Right lobe of liver (tissue), 6 donors: ENCODE results near the gene ZKSCAN2. TPM values are rescaled to one million over a fixed set of nuclear protein-coding genes. Genes with fewer than 3 reads are reported as not detected.

ENCODE experiments used
- ATAC-seq, 4 donors: fragments of 200-7000 bp; cut with Tn5 transposase; one replicate each; pipeline ENCODE4 v1.9.1; 2020; ENCODE audit warnings: mild to moderate bottlenecking in 4 of 4, moderate library complexity in 4 of 4
- DNase-seq, 3 donors: peaks; one replicate each; pipeline ENCODE4 v3.0.0-alpha.2; 2020
- H3K27ac ChIP-seq, 3 donors: fragments of 200-600 bp; one replicate each; pipeline ENCODE4 v1.8.0; 2022
- H3K27me3 ChIP-seq, 2 donors: fragments of 200-600 bp; one replicate each; pipeline ENCODE4 v1.8.0; 2022
- H3K36me3 ChIP-seq, 4 donors: fragments of 200-600 bp; sonication (generic) in 1 of 4; one replicate each; pipeline versions ENCODE4 v1.5.1 to v1.8.0; 2017 to 2022; ENCODE audit warnings: control low read depth in 1 of 4
- H3K4me1 ChIP-seq, 4 donors: fragments of 200-600 bp; sonication (generic) in 1 of 4; one replicate each; pipeline versions ENCODE4 v1.5.1 to v1.8.0; 2017 to 2022; ENCODE audit warnings: control low read depth in 1 of 4
- H3K4me3 ChIP-seq, 3 donors: fragments of 200-600 bp; one replicate each; pipeline ENCODE4 v1.8.0; 2022
- H3K9me3 ChIP-seq, 4 donors: fragments of 200-600 bp; sonication (generic) in 1 of 4; one replicate each; pipeline versions ENCODE4 v1.5.1 to v1.8.0; 2017 to 2022; ENCODE audit warnings: control low read depth in 1 of 4
- POLR2A ChIP-seq: fragments of 450-650 bp; IDR thresholded peaks from one replicate; pipeline ENCODE4 v1.6.1; 2017; ENCODE audit warnings: antibody characterized with exemption, mild to moderate bottlenecking
- WGBS: methylation state at CpG from one replicate; pipeline ENCODE4 v1.1.6; 2018; ENCODE audit warnings: low coverage, low lambda C conversion rate; ENCODE audit not compliant: insufficient coverage; ENCODE audit errors: missing lambda C conversion rate; 5-methylcytosine and 5-hydroxymethylcytosine counted together
- intact Hi-C, 2 donors: fragments of 100-400 bp; cut with DNase I; formaldehyde crosslinking; loops; one replicate each; pipeline versions ENCODE4 v1.11.2 to v1.14.1; 2022
- total RNA-seq, 6 experiments: library from RNA; depleted of rRNA in 2 of 6; stranded (reverse); fragments of >200 nt in 2 of 6; fragmentation: NEBNext Ultra II Directional in 3 of 6; extraction: Animal tissue kit (Norgen Biotek cat#: 25700) in 3 of 6; gene quantifications; one replicate each; pipeline versions ENCODE4 v1.1.0 to v1.2.4, GENCODE V29; 2016 to 2023
- TF ChIP-seq, protein P1 (sequence below), 4 donors: fragments of 200-600 bp in 3 of 4; fragments of 450-650 bp in 1 of 4; IDR thresholded peaks; one replicate each; pipeline versions ENCODE4 v1.5.1 to v1.8.0; 2016 to 2022; ENCODE audit warnings: antibody characterized with exemption in 4 of 4, mild to moderate bottlenecking in 2 of 4
- donor health status: DM: no; HTN: yes; CAD: no.
- donor health status: DM: no; HTN: no; CAD: no.
- donor health status: DM: no; HTN: no; CAD: no.
- donor health status: DM: no; HTN: yes; CAD: no.
- donor health status: DM: no; HTN: yes; CAD: no.

The ZKSCAN2 gene
- total RNA-seq, 6 experiments from 2014 or later: 2.2 to 2.7 (median 2.2) TPM

DNA sequence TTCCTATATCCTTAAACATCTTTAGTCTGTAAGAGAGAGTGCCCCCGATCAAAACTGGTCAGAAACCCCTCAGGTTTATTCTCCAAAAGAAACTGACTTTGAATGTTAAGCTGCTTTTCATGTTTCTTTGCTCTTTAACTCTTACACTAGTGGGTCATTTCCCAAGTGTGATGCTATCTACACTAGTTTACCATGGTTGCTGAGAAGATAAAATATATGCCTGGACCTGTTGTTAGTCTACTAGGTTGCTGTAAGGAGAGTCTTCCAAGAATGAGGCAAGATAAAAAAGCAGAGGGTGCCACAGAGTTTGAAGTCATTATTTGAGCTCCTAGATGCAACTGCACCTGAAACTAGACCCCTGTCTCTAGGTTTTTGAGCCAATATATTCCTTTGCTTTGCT is 12.2 kb upstream of the ZKSCAN2 start:
- no peak overlapping the region for H3K4me3 ChIP-seq
- H3K9me3 ChIP-seq: no peaks in the 10 kb centered on the region
- H3K27me3 ChIP-seq: no peaks in the 10 kb centered on the region
- H3K27ac ChIP-seq: no peak overlapping the region
- no peak for ATAC-seq
- no peaks in the 10 kb centered on the region for H3K36me3 ChIP-seq
- no peaks in the 10 kb centered on the region for H3K4me1 ChIP-seq
- TF ChIP-seq, protein P1, sequence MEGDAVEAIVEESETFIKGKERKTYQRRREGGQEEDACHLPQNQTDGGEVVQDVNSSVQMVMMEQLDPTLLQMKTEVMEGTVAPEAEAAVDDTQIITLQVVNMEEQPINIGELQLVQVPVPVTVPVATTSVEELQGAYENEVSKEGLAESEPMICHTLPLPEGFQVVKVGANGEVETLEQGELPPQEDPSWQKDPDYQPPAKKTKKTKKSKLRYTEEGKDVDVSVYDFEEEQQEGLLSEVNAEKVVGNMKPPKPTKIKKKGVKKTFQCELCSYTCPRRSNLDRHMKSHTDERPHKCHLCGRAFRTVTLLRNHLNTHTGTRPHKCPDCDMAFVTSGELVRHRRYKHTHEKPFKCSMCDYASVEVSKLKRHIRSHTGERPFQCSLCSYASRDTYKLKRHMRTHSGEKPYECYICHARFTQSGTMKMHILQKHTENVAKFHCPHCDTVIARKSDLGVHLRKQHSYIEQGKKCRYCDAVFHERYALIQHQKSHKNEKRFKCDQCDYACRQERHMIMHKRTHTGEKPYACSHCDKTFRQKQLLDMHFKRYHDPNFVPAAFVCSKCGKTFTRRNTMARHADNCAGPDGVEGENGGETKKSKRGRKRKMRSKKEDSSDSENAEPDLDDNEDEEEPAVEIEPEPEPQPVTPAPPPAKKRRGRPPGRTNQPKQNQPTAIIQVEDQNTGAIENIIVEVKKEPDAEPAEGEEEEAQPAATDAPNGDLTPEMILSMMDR (IDR thresholded peaks at IDR 0.05): no peak
- 78% methylated on average over 1 of the region's 1 CpG for WGBS
- DNase-seq: no peak
- intact Hi-C loops: no loop called here

DNA sequence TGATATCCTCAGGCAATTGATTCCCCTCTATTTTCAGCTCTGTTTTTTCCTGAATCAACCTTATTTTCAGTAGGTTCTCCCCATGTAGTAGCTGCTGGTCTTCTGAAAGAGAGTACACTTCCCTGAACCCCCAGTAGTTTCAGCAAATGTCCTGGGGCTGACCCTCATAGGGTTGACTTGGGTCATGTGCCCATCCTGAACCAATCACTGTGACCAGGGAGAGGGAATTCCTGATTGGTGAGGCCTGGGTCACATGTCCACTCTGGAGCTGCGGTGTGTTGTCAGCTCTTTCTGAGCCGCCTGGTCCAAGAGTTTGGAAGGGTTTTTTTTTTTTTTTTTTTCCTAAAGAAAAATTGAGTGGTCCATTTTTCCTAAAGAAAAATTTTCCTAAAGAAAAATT is 8.3 kb upstream of the ZKSCAN2 start:
- DNase-seq (no peak), ATAC-seq (no peak)
- no peaks in the 10 kb centered on the region for H3K4me1 ChIP-seq
- intact Hi-C loops: no loop called here
- H3K9me3 ChIP-seq: no peaks in the 10 kb centered on the region
- H3K4me3 ChIP-seq: no peak overlapping the region
- TF ChIP-seq, protein P1 (IDR thresholded peaks at IDR 0.05): no peak
- TF ChIP-seq POLR2A: no peak
- H3K27ac ChIP-seq: no peak overlapping the region
- 96% methylated on average over 2 of the region's 2 CpGs for WGBS
- H3K36me3 ChIP-seq: no peaks in the 10 kb centered on the region
- no peaks in the 10 kb centered on the region for H3K27me3 ChIP-seq

DNA sequence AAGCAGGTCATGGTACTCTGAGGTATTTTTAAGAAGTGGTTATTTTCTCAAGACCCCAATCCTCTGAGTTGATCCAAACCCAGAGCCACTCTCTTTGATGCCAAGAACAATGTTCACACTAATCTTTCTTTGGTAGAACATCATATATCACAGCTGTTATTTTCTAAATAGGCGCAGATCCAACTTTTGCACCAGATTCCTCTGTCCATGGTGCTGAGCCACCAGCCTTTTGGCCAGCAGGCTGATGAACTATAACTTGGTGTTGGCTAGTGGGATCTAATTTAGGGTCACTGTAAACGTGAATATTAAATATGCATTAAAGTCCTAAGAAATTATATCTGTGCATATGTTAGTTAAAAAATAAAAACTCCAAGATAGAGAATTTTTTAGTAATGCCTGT is 7.0 kb upstream of the ZKSCAN2 start:
- DNase-seq (no peak), ATAC-seq (no peak)
- no peaks in the 10 kb centered on the region for H3K36me3 ChIP-seq
- no peak overlapping the region for H3K27ac ChIP-seq
- TF ChIP-seq, protein P1 (IDR thresholded peaks at IDR 0.05): no peak
- TF ChIP-seq POLR2A: no peak
- intact Hi-C loops: no loop called here
- no peaks in the 10 kb centered on the region for H3K9me3 ChIP-seq
- no peaks in the 10 kb centered on the region for H3K4me1 ChIP-seq
- 78% methylated on average over 2 of the region's 2 CpGs for WGBS
- H3K27me3 ChIP-seq: no peaks in the 10 kb centered on the region
- H3K4me3 ChIP-seq: no peak overlapping the region

DNA sequence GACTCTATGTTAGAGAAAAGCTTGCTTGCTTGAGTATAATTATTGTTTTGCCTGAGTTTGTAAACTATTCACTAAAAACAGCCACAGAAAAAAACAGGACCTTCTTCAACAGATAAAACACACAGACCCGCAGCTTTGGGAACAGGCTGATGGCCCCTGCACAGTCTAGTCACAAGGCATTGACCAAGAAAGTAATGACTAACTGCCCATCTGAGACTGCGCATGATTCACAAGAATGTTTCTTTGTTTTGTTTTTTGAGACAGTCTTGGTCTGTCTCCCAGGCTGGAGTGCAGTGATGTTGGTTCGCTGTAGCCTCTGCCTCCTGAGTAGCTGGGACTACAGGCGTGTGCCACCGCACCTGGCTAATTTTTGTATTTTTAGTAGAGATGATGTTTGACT is 2.8 kb upstream of the ZKSCAN2 start:
- WGBS: 38% methylated on average over 2 of the region's 5 CpGs
- TF ChIP-seq, protein P1 (IDR thresholded peaks at IDR 0.05): no peak
- no peak for TF ChIP-seq POLR2A
- ATAC-seq: no peak

DNA sequence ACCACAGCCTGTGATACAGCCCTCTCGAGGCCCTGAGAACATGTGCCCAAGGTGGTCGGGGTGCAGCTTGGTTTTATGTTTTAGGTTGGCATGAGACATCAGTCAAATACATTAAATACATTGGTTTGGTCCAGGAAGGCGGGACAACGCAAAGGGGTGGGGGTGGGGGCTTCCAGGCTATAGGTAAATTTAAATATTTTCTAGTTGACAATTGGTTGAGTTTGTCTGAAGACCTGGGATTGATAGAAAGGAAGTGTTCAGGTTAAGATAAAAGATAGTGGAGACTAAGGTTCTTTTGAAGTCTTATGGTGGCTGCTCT is 1.2 kb upstream of the ZKSCAN2 start:
- Histone ChIP-seq H3K4me3 (peak overlapping the region; percentile 86 to 98 (median 91)), H3K27me3 (no peaks in the 10 kb centered on the region), H3K4me1 (peaks cover 0 to 23% (median 7%) of the 10 kb centered on the region in 4 donors), H3K9me3 (no peaks in the 10 kb centered on the region), H3K27ac (no peak overlapping the region), H3K36me3 (peaks cover 0 to 5% (median 0%) of the 10 kb centered on the region in 4 donors)
- ATAC-seq (no peak), DNase-seq (no peak)
- 50% methylated on average over 4 of the region's 4 CpGs for WGBS
- no peak for TF ChIP-seq POLR2A
- TF ChIP-seq, protein P1 (IDR thresholded peaks at IDR 0.05): no peak
- intact Hi-C loops: no loop called here

More for the DNA sequence above, 2.8 kb upstream of the ZKSCAN2 start:
- Histone ChIP-seq H3K9me3 (no peaks in the 10 kb centered on the region), H3K4me1 (peaks cover 0 to 23% (median 7%) of the 10 kb centered on the region in 4 donors), H3K27ac (no peak overlapping the region), H3K4me3 (no peak overlapping the region), H3K27me3 (no peaks in the 10 kb centered on the region), H3K36me3 (no peaks in the 10 kb centered on the region)
- DNase-seq: no peak
- intact Hi-C loops: no loop called here
